T47D (cell line): ENCODE measurements around the gene AFF3.
"Not testable (repeated sequence)": the region's sequence is repeated elsewhere in the genome, so short reads cannot be mapped to it uniquely, and the experiment has no call there.

Experiments used
- DNase-seq, 2 experiments: peaks; one replicate each; pipeline versions ENCODE4 v3.0.0 to v3.0.0-alpha.2; 2011 to 2012; ENCODE audit warnings: low read depth in 1 of 2, low spot score in 1 of 2
- JUND ChIP-seq: IDR thresholded peaks from 2 replicates; pipeline ENCODE4 v1.6.1; 2012; ENCODE audit warnings: low read depth
- in situ Hi-C: cut with HindIII; loops from 2 replicates; pipeline ENCODE4 v1.10.0; 2016; ENCODE audit warnings: low sequenced_read_pairs, low pct_unique_long_range_greater_than_20kb

The AFF3 gene

DNA sequence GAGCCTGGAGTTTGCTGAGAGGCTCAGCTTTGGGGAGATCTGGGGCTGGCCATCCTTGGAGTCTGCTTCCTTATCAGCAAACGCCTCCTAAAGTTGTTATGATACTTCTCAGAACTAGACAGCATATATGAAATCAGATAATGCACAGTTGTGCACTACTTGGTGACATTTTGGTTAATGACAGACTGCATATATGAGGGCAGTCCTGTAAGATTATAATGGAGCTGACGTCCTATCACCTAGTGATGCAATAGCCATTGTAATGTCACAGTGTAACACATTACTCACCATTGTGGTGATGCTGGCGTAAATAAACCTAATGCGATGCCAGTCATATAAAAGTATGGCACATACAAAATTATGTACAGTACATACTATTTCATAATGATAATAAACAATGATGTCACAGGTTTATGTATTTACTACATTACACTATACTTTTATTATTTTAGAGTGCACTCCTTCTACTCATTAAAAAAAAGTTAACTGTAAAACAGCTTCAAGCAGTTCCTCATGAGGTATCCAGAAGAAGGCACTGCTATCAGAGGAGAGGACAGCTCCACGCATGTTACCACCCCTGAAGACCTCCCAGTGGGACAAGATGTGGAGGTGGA is 354.5 kb downstream of the AFF3 start:
- TF ChIP-seq JUND, result no peak
- DNase-seq, result no peak
- in situ Hi-C loops, result no loop called here

DNA sequence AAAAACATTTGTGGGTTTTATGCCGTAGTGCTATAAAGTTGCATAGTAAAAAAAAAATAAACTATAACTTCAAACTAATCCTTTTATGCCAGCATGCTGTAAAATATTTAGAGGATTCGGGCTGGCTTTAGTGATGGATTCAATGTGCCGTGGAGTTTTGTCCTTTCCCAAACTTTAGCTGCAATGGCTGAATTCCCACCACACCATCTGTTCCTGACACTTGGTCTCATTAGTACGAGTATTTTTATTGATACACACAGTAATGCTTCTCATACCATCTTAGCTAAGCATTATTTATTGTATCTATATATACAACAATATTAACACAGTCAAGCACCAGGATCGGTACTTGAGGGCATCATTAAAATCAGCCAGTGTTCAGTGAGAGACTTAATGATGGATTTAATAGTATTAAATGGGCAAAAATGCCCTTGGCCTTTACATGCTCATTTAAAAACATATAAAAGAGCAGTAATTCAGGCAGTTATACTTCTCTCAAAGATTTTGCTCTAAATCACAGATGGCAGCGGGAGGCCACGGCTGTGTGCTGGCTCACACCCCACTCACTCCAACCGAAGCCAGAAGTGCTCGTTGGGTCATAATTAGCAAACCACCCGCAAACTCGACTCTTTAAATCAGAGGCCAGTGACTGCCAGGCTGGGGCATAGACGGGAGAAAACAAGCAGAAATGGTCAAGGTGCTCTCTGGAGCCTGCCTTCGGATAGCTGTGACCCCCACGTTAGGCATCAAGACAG is 355.6 kb downstream of the AFF3 start:
- in situ Hi-C loops, result no loop called here

DNA sequence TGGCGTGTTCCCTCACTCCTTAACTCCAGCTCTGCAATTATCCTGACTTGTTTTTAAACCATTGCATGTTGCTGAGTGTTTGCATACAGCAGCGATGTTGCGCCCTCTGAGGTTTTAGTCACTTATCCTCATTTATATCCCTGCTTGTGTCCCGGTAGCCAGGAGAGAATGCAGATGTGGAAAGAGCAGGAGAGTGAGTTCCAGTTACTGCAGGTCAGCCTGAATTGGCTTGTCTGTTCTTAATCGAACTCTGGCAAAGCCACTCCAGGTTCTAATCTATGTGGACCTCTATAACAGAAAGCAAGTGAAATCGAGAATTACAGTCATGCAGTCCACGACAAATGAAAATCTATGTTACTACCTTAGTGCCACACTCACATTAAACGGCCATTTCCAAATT is 357.4 kb downstream of the AFF3 start:
- in situ Hi-C loops, result no loop called here
- TF ChIP-seq JUND, result no peak
- no peak for DNase-seq

More for the DNA sequence above, 355.6 kb downstream of the AFF3 start:
- DNase-seq, result no peak
- no peak for TF ChIP-seq JUND

DNA sequence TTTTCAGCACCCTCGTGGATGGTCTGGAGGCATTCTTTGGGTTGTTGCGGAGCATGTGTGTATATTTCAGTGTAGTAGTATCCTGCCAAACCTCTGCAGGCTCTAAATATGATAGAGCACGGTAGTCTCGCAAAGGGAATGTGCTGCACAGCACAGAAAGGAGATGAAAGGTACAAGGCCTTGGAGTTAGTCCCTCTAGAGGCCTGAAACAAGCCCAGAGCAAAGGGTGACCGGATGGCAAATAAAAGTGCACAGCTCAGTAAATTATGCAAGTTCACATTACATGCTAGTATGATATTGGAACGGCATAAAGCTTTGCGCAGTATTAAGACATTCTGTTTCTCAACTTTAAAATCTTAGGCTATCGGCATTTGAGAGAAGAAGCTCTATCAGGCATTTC is 358.1 kb downstream of the AFF3 start:
- no peak for DNase-seq
- in situ Hi-C loops, result no loop called here
- no peak for TF ChIP-seq JUND

DNA sequence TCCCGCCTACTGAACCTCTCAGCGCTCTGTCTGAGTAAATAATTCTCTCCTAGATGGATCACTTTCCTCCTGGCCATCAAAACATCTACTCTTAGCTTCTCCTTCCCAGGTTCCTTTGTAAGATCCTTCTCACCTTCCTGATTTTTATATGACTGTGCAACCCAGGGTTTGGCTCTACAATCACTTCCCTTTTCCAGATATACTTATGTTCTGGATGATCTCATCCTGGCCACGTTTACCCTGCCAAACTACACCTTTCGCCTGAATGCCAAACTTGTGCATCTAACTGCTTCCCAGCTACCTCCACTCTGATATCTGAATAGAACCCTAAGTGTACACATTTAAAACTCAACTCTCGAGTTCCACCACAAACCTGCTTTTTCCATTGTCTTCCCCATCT is 362.1 kb downstream of the AFF3 start:
- TF ChIP-seq JUND, result no peak
- in situ Hi-C loops, result no loop called here
- DNase-seq, result no peak

DNA sequence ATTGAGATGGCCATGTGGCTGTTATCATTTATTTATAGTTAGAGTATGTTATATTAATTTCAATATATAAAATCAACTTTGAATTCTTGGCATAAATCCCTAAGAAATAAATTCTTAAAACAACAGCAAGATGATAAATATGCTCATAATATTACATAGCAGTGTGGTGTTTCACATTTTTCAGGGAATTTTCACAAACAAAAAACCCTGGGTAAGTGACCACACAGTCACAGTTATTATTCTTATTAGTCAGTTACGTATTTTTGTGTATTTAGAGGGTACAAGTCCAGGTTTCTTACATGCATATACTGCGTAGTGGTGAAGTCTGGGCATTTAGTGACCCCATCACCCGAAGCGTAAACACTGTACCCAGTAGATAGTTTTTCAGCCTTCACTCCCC is 363.1 kb downstream of the AFF3 start:
- in situ Hi-C loops, result no loop called here
- no peak for TF ChIP-seq JUND
- DNase-seq, result no peak

DNA sequence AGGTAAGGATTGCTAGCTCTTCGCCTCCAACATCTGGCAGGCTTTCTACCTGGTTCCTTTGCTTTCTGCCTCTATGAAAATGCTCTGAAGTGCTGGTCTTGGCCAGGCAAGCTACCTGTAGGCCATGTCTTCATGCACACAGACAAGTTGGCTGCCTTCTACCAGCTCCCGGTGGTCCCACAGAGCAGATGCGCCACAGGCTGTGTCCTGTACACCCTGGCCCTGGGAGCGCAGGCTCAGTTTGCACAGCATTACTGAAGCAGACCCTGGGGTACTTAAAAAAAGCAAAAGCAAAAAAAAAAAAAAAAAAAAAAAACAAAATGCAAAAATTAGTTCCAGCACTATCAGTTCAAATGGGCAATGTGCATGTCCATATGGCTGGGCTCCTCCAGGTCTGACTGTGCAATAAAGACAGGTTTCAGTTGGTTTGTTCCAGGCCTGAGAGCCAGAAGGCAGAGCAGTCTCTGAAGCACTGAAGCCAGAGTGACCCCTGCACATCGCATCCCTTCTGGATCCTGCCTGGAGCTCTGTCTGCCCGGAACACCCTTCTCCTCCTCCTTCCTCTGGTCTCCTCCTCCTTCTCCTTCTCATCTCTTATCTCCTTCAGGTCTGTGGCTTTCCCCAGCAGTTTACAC is 364.6 kb downstream of the AFF3 start:
- no peak for TF ChIP-seq JUND
- no peak for DNase-seq
- in situ Hi-C loops, result no loop called here

DNA sequence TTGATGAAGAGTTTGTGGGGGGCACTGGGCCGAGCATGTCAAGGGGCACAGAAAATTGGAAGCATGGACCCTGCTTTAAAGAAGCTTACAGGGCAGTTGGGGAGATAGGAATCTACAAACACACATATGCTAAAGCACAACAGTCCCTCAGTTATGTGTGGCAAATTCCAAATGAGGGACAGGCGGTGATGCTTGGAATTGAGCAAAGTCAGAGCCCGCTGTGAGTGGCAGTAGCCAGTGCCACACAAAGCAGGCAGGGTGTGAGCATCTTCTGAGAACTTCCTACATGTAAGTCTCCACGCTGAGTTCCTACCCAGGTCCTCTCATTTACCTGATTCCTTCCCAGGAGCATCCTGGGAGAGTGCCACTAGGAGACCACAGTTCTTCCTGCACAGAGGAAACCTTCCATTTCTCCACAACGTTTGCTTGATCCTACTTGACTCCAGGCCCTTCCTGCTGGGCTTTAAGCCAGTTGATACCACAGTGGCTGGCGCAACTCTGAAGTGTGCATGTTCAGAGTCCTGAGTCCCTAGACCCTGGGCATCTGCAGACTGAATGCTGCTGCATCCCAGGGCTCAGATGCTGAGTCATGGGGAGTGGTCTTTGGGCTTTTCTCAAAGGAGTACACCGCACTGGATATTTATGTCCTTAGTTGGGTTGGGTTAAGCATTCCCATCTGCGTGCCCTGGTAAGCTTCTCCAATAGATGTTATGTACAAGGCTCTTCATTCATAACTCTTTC is 365.3 kb downstream of the AFF3 start:
- in situ Hi-C loops, result no loop called here
- peak in 1 of 2 experiments; percentile 39 for DNase-seq
- no peak for TF ChIP-seq JUND

DNA sequence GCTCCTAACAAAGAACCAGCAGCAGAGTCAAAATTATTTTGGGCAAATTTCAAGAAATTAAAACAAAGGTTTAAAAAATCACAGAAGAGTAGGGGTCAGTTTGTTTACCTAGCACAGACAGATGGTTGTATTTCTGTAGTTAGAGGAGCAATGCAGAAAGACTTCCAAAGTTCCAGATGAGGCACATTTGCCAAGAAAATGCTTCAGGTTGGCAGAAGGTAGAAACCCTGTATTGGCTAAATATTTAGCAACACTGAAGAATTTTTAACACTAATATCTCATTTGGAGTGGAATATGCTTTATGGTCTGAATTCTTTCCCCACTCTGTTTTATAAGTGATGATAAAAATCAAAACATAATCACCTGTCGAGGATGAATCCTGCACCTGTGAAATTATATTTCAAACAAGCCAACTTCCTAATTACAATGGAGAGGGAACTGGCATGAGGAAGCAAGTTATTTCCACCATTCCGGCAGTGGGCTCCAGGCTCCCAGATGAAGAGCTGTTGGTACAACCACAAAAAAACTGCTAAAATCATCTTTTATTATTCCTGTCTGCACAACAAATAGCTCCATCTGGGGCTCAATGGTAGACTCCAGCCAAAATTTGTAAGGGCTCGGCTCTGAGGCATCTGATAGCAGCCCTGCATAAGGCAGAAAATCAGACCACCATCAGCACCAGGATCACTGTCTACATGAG is 366.0 kb downstream of the AFF3 start:
- no peak for TF ChIP-seq JUND
- in situ Hi-C loops, result no loop called here
- peak in 1 of 2 experiments; percentile 18 for DNase-seq

DNA sequence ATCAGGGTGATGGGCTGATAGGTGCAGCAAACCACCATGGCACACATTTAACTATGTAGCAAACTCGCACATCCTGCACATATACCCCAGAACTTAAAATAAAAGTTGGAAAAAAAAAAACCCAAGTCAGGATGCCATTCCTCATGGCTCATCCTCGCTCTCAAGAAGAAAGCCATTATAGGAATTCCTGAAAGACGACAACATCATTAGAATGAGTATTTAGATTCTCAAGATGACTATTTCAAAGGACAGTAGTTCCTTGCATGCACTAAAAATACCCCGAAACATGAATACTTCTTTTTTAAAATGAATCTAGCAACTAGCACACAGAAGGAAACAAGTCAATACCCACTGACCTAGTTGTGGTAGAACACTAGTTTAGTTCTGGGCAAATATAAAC is 366.8 kb downstream of the AFF3 start:
- no peak for DNase-seq
- in situ Hi-C loops, result no loop called here
- TF ChIP-seq JUND, result no peak

DNA sequence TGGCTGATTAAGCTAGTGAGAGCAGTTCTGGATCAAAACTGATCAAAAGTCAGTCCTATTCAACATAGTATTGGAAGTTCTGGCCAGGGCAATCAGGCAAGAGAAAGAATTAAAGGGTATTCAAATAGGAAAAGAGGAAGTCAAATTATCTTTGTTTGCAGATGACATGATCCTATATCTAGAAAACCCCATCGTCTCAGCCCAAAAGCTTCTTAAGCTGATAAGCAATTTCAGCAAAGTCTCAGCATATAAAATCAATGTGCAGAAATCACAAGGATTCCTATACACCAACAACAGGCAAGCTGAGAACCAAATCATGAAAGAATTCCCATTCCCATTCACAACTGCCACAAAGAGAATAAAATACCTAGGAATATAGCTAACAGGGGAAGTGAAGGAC is 368.7 kb downstream of the AFF3 start:
- in situ Hi-C loops, DNase-seq: not testable (repeated sequence)

DNA sequence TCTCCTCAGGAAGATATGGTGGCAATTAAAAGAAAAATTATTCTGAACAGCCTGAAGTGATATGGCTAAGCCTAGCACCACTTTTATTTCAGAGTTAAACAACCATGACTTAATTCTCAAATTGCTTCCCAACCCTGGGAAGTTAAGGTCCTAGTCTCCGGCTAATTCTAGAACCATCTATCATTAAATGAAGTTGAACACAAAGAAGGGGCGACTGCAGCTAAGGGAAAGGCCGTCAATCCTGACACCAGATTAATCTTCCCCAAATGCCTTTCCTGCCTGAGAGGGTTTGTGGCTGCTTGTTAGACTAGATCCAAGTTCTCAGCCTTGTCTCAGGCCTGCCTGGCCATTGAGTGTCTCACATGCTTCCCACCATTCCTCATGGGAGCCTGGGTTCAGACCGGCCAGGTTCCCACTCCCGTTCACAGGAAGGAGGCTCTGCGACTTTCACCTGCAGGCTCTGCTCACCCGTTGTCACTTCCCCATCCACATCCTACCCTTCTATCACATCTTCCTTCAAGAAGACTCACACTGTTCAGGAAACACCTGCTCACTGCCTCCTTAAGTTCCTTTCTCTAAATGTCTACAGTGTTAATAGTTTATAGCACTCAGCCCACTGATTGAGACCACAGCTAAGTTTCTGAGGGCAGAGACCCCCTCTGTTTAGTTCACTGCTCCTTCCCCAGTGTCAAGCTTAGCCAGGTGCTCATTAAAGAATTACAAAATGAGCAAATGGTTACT is 369.6 kb downstream of the AFF3 start:
- no peak for TF ChIP-seq JUND
- in situ Hi-C loops, result no loop called here

More for the DNA sequence above, 369.6 kb downstream of the AFF3 start:
- DNase-seq, result no peak
